HG03565 (cell line): ENCODE measurements around the gene MZT2B.
"Not testable (repeated sequence)": the region's sequence is repeated elsewhere in the genome, so short reads cannot be mapped to it uniquely, and the experiment has no call there.

ENCODE experiments used
- ATAC-seq: cut with Tn5 transposase; IDR thresholded peaks from one replicate; pipeline ENCODE4 v1.9.1; 2021; ENCODE audit warnings: mild to moderate bottlenecking, moderate library complexity; ENCODE audit not compliant: unreplicated experiment

MZT2B gene

GRCh38 chr2:130152136-130152815 is 29.8 kb upstream of the MZT2B start:
- ATAC-seq = not testable (repeated sequence)

- no peak for ATAC-seq
Measured at GRCh38 chr2:130152816-130153595, 29.1 kb upstream of the MZT2B start.

- not testable (repeated sequence) for ATAC-seq
Measured at GRCh38 chr2:130153721-130154422, 28.2 kb upstream of the MZT2B start.

DNA sequence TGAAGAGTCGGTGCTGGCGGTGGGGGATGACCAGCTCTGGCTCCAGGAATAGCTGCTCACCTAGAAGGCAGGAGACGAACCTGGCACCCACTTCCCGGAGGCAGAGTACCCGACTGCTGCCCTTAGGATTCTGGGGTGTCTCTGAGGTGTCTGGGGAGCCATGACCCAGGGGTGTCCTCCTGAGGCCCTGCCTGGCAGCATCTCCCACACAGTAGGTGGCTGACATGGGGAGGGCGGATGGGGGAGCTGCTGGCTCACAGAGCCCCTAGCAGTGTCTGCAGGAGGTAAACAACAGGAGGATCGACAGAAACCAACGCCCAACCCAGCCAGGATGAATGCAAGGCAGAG is 27.7 kb upstream of the MZT2B start:
- not testable (repeated sequence) for ATAC-seq

DNA sequence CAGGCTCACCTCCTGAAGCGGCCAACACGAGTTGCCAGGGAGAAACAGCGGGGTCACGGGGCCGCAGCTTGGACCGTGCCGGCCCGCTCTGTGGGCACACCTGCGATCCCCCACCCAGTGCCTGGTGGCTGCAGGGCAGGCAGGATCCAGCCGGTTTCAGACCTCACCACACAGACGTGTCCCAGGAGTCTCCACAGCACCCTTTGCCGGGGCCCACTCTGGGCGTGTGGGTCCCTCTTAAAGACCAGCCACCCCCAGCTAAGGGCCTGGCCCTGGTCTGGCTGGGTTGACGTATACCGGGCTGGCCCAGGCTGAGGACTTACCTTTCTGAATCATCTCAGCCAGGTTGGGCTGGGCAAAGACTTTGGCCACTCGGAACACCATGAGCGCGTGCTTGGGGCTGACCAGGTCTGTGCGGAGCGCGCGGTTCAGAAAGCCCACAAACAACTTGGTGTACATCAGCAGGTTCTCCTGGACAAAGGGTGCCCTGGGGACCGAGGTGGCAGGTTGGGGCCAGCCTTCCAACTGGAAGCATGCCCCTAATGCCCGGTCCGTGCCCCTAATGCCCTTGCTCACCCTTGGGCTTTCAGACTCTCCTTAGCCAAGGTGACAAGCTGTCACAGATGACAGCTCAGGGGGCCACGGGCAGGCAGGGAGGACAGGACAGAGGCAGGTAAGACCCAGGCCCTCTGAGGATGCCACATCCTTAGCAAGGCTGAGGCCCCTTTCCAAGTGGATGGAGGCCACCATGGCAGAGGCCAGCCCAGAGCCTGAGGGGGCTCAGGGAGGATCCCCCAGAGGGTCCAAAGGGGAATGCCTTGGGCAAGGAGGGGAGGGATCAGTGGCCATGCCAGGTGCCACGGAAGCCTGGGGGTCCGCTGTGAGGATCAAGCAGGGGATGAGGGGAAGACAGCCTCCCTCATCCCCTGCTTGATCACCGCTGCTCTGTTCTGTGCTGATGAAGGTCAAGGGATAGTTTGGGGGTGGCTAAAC is 27.0 kb upstream of the MZT2B start:
- no peak for ATAC-seq

DNA sequence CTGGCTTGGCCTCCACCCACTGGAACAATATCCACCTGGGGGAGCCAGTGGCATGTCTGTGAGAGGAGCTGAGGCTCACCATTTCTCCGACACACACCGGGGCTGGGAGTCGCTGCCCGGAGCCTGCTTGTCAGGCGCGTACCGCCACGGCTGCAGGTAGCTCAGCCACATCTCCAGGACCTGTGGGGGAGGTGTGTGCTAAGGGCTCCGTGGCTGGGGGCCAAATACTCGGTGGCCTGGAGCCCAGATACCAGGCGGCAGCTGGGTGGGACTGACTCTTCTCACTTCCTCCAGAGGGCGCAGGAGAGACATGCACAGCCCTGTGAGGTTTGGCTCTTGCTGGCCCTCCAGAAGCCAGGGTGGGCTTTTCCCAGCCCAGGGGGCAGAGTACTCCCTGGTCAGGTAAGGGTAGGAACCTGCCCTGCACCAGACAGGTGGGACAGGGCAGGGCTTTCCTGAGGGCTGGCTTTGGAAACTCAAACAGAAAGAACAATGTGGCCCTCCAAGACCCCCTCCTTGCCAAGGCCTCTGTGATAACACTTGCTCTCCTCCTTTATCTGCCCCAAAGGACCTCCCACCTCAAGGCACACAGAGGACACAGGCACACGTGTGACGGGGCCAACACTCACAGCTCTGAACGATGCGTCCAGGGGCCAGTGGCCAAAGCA is 26.0 kb upstream of the MZT2B start:
- ATAC-seq = not testable (repeated sequence)

DNA sequence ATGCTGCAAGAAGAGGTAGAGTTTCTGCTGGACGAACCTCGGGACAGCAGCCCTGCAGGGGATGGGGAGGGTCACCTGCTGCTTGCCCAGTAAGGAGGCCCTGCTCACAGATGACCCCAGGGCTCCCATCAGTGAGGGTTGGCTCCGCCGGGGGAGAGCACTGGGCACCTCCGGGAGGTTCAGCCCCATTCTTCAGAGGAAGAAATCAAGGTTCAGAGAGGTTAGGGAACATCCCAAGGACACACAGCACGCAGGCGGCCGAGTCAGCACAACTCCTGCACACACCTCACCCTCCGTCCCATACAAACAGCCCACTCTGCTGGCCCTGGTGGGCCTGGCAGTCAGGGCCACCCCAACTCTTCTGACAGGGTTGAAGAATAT is 25.4 kb upstream of the MZT2B start:
- ATAC-seq = no peak

DNA sequence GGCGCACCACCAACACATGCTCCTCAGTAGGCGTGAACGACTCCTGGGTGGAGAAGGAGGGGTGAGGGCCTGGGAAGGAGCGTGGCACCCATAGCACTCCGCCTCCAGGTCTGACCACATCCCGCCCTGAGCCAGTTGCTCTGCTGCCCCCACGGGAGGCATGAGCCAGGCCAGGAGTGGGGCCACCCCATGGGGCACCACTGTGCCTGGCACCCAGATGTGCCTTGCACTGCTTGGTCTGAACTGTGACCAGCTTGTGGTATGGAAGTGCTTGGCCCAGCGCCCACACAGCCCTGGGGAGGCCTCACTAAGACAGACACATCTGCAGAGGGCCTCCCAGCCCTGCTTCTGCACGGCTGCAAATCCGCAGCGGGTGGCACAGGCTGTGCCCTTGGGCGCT is 24.7 kb upstream of the MZT2B start:
- not testable (repeated sequence) for ATAC-seq

DNA sequence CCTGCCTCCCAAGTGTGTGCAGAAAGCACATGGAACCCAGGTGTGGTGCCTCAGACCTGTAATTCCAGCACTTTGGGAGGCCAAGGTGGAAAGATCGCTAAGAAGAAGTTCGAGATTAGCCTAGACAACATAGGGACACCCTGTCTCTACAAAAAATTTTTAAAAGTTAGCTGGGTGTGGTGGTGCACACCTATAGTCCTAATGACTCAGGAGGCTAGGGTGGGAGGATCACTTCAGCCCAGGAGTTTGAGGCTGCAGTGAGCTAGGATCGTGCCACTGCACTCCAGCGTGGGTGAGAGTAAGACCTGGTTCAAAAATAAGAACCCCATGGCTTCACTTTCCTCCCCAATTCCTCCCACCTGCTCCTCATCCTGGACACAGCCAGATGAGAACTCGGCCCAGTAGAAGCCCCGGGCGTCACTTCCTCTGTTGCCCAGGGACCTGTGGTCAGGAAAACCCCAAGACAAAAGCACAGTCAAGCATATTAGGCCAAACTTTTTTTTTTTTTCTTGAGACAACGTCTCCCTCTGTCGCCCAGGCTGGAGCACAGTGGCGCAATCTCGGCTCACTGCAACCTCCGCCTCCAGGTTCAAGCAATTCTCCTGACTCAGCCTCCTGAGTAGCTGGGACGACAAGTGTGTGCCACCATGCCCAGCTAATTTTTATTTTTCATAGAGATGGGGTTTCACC is 24.1 kb upstream of the MZT2B start:
- peak; percentile 74 for ATAC-seq

DNA sequence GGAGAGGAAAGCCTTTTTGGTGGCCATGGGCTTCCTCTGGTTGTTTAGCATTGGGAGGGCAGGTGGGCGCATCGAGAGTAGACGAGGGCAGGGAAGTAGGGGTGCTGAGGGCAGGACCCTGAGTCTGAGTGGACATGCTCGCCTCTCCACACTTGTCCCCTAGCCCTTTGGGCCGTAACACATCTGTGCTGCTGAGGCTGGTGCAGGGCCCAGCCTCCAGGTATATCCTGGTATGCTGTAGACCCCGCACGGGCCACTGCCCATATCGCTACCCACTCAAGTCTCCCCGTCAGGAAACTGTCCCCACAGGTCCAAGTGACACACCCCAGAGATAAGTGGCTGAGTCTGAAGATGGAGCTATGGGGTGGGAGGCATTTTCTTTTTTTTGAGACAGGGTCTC is 23.4 kb upstream of the MZT2B start:
- ATAC-seq = no peak

DNA sequence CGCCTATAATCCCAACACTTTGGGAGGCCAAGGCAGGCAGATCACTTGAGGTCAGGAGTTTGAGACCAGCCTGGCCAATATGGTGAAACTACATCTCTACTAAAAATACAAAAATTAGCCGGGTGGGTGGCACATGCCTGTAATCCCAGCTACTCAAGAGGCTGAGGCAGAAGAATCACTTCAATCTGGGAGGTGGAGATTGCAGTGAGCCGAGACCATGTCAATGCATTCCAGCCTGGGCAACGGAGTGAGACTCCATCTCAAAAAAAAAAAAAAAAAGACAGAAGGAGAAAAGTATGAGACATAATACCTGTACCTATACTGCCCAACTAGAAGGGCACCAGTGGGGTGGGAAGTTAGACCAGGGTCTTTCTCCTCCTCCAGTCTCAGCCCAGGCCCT is 22.7 kb upstream of the MZT2B start:
- ATAC-seq = not testable (repeated sequence)

GRCh38 chr2:130160131-130160530 is 21.9 kb upstream of the MZT2B start:
- ATAC-seq = no peak

GRCh38 chr2:130160838-130161705 is 21.0 kb upstream of the MZT2B start:
- not testable (repeated sequence) for ATAC-seq

DNA sequence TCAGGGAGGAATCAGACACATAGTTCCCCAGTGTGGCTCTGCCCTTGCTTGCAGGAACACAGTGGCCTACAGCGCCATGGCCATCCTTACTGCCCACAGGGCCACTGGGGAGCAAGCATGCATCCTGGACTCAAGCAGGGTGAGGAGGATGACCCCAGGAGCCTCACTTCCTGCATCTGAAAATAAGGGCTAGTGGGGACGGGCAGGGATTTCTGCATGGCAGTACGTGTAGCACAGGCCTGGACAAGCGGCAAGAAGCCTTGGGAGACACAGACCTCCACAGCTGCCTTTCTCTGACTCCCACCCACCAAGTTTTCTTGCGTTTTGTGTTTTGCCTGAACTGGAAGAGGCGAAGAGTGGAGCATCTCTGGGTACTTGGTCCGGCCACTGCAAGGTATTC is 19.6 kb upstream of the MZT2B start:
- ATAC-seq = not testable (repeated sequence)

- ATAC-seq = no peak
Measured at GRCh38 chr2:130162968-130163367, 19.1 kb upstream of the MZT2B start.

- no peak for ATAC-seq
Measured at GRCh38 chr2:130165293-130166016, 16.6 kb upstream of the MZT2B start.

DNA sequence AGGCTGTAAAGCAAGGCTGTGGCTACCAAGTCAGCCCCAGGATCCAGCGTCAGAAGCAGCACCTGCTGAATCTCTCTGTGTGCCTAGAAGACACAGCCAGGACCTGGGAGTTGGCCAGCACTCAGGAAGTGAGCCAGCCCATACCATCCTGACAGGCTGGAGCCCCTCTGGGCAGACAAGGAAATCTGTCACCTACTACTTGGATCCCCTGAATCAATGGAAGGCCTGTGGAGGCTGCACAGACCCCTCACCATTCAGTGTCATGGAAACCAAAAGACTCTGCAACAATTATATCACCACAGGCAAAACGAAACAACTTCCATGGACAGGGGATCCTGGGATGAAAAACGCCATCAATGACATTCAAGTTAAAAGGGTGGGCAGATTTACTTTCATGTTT is 15.5 kb upstream of the MZT2B start:
- ATAC-seq = not testable (repeated sequence)

DNA sequence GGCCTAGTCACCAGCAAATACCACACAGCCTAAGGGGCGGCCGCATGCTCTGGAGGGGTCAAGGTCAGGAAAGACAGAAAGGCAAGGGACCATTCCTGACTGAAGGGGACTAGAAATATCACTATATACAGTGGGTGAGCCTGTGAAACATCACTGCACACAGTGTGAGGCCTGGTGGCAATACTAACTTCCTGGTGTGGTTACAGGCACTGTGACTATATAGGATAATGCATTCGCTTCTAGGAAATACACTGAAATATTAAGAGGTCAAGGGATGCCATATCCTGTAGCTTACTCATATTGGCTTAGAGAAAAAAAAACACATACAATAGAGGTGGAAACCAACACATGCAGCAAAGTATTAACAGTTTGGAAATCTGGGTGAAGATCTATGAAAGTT is 12.9 kb upstream of the MZT2B start:
- not testable (repeated sequence) for ATAC-seq
